ENCODE measurements around the gene CTSD. TPM values are rescaled to one million over a fixed set of nuclear protein-coding genes. Genes with fewer than 3 reads are reported as not detected.
"Not testable (repeated sequence)": the region's sequence is repeated elsewhere in the genome, so short reads cannot be mapped to it uniquely, and the experiment has no call there.

The CTSD gene
- total RNA-seq, 6 donors from 2014 or later: 993 to 3,355 (median 2,221) TPM

GRCh38 chr11:1807264-1807995, 43.7 kb upstream of the CTSD start:
- TF ChIP-seq EP300 (IDR thresholded peaks at IDR 0.05) (no peak), CTCF (IDR thresholded peaks at IDR 0.05) (no peak), POLR2AphosphoS5 (IDR thresholded peaks at IDR 0.05) (no peak), POLR2A (IDR thresholded peaks at IDR 0.05) (no peak)
- Histone ChIP-seq H3K27ac (no peak overlapping the region), H3K9me3 (no peaks in the 10 kb centered on the region), H3K4me3 (no peak overlapping the region), H3K27me3 (no peaks in the 10 kb centered on the region), H3K4me1 (no peaks in the 10 kb centered on the region), H3K36me3 (no peaks in the 10 kb centered on the region)
- DNase-seq (no peak), ATAC-seq (ENCODE audit: low FRiP score in 2 of 2) (no peak)
- WGBS, 2 donors: 51% methylated on average over 14 of the region's 14 CpGs

DNA sequence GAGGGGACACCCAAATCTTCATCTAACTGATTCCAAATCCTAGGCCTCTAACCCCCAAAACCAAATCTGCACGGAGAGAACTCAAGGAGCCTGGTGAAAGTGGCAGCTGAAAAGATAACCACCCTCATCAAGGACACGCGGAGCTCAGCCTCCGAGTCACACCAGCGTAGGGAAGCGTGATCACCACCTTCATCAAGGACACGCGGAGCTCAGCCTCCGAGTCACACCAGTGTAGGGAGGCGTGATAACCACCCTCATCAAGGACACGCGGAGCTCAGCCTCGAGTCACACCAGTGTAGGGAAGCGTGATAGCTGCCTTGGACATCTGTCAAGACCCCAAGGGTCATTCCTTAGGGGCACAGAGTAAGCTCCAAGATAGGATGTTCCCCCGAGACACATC, 41.8 kb upstream of the CTSD start:
- WGBS, 2 donors: 88 to 90% methylated on average over 15 of the region's 15 CpGs
- TF ChIP-seq CTCF (IDR thresholded peaks at IDR 0.05): no peak
- TF ChIP-seq POLR2AphosphoS5 (IDR thresholded peaks at IDR 0.05): no peak
- no peak for TF ChIP-seq EP300 (IDR thresholded peaks at IDR 0.05)
- no peak for TF ChIP-seq POLR2A (IDR thresholded peaks at IDR 0.05)
- H3K9me3 ChIP-seq: no peaks in the 10 kb centered on the region
- H3K36me3 ChIP-seq: no peaks in the 10 kb centered on the region
- H3K27ac ChIP-seq: no peak overlapping the region
- no peak for DNase-seq
- H3K4me3 ChIP-seq: no peak overlapping the region
- no peaks in the 10 kb centered on the region for H3K27me3 ChIP-seq
- ATAC-seq (ENCODE audit: low FRiP score in 2 of 2): peak in 1 of 2 donors; percentile 61
- no peaks in the 10 kb centered on the region for H3K4me1 ChIP-seq

DNA sequence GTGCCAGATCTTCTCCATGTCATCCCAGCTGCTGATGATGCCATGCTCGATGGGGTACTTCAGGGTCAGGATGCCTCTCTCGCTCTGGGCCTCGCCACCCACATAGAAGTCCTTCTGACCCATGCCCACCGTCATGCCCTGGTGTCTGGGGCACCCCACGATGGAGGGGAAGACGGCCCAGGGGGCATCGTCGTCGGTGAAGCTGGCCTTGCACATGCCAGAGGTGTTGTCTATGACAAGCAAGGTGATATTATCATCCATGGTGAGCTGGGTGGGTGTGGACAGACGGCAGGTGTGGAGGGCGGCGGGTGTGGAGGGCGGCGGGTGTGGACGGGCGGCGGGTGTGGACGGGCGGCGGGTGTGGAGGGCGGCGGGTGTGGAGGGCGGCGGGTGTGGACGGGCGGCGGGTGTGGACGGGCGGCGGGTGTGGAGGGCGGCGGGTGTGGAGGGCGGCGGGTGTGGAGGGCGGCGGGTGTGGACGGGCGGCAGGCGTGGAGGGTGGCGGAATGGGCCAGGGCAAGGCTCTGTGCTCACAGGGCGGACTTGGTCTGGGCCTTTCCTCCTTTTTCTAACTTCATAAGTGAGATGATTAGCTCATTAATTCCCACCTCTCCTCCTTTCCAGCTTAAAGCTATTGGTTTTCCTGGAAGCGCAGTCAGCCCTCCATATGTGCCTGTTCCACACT, 40.2 kb upstream of the CTSD start:
- ATAC-seq (ENCODE audit: low FRiP score in 2 of 2); H3K4me3 ChIP-seq; H3K4me1 ChIP-seq; H3K36me3 ChIP-seq; H3K9me3 ChIP-seq; H3K27me3 ChIP-seq; H3K27ac ChIP-seq: not testable (repeated sequence)
- DNase-seq: peak in 1 of 2 donors; percentile 52
- WGBS, 2 donors: 89 to 92% methylated on average over 24 to 28 of the region's 42 CpGs

DNA sequence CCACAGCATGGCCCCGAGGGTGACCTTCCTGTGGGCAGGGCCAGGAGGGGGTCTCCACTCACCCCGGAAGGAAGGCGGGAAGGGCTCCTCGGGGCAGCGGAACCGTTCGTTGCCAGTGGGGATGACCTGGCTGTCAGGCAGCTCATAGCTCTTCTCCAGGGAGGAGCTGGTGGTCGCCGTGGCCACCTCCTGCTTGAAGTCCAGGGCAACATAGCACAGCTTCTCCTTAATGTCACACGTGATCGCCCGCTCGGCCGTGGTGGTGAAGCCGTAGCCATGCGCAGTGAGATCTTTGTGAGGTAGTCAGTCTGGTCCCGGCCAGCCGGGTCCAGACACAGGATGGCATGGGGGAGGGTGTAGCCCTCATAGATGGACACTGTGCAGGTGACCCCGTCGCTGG, 39.5 kb upstream of the CTSD start:
- Histone ChIP-seq H3K27ac (no peak overlapping the region), H3K27me3 (no peaks in the 10 kb centered on the region), H3K36me3 (no peaks in the 10 kb centered on the region), H3K4me3 (no peak overlapping the region), H3K9me3 (no peaks in the 10 kb centered on the region), H3K4me1 (no peaks in the 10 kb centered on the region)
- 92 to 95% methylated on average over 11 to 20 of the region's 20 CpGs for WGBS, 2 donors
- DNase-seq (peak in 1 of 2 donors; percentile 66), ATAC-seq (ENCODE audit: low FRiP score in 2 of 2) (no peak)
- no peak for TF ChIP-seq CTCF (IDR thresholded peaks at IDR 0.05)
- no peak for TF ChIP-seq POLR2A (IDR thresholded peaks at IDR 0.05)
- TF ChIP-seq EP300 (IDR thresholded peaks at IDR 0.05): no peak
- TF ChIP-seq POLR2AphosphoS5 (IDR thresholded peaks at IDR 0.05): no peak

DNA sequence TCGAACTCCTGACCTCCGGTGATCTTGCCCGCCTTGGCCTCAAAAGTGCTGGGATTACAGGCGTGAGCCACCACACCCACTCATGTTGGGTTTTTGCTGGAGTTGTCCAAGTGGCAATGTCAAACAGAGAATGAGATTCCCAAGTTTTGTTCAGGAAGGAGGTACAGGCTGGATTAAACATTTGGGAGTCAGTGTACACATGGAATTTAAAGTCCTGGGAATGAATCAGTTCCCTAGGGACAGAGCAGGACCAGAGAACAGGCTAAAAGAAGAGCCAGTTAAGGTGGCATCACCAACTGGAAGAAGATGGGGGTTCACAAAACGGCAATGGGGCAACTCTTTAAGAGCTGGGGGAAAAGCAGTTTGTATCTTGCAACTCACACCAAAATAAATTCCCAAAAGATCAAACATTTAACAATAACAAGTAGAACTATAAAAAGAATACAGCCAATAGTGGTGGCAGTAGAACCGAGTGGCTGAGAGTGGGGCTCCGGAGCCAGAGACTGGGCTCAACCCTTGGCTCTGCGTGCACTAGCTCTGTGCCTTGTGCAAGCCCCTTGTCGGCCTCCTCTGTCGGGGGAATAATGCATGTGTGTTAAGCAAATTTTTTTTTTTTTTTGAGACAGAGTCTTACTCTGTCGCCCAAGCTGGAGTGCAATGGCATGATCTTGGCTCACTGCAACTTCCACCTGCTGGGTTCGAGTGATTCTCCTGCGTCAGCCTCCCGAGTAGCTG, 33.8 kb upstream of the CTSD start:
- DNase-seq (no peak), ATAC-seq (ENCODE audit: low FRiP score in 2 of 2) (no peak)
- no peak for TF ChIP-seq EP300 (IDR thresholded peaks at IDR 0.05)
- WGBS, 2 donors: 88 to 89% methylated on average over 14 of the region's 14 CpGs
- Histone ChIP-seq H3K27ac (no peak overlapping the region), H3K9me3 (no peaks in the 10 kb centered on the region), H3K27me3 (no peaks in the 10 kb centered on the region), H3K4me1 (no peaks in the 10 kb centered on the region), H3K36me3 (no peaks in the 10 kb centered on the region), H3K4me3 (no peak overlapping the region)
